Liver (tissue), 9 donors: ENCODE measurements around the gene VWA3A. TPM values are rescaled to one million over a fixed set of nuclear protein-coding genes. Genes with fewer than 3 reads are reported as not detected.

Experiments
- DNase-seq: peaks from one replicate; pipeline ENCODE4 v3.0.0-alpha.2; 2017; ENCODE audit warnings: low spot score
- H3K27ac ChIP-seq, 2 donors: one replicate each; pipeline ENCODE4 v1.7.0; 2013; ENCODE audit warnings: inconsistent platforms in 2 of 2, low read length in 2 of 2, control low read depth in 1 of 2, low read depth in 1 of 2, mild to moderate bottlenecking in 1 of 2
- H3K27me3 ChIP-seq, 4 donors: one replicate each; pipeline versions ENCODE4 v1.6.1 to v1.7.0; 2013; ENCODE audit warnings: low read length in 3 of 4, inconsistent platforms in 1 of 4, mild to moderate bottlenecking in 1 of 4, moderate library complexity in 1 of 4; ENCODE audit not compliant: control insufficient read depth in 4 of 4, insufficient read depth in 4 of 4
- H3K36me3 ChIP-seq, 4 donors: one replicate each; pipeline versions ENCODE4 v1.6.1 to v1.7.0; 2013; ENCODE audit warnings: low read length in 3 of 4, mild to moderate bottlenecking in 3 of 4, low read depth in 1 of 4, moderate library complexity in 1 of 4; ENCODE audit not compliant: control insufficient read depth in 4 of 4, insufficient read depth in 3 of 4
- H3K4me1 ChIP-seq, 4 donors: one replicate each; pipeline versions ENCODE4 v1.6.1 to v1.7.0; 2013; ENCODE audit warnings: low read length in 3 of 4, mild to moderate bottlenecking in 3 of 4, moderate library complexity in 1 of 4; ENCODE audit not compliant: control insufficient read depth in 4 of 4, insufficient read depth in 4 of 4
- H3K4me3 ChIP-seq, 3 donors: one replicate each; pipeline versions ENCODE4 v1.6.1 to v1.7.0; 2013; ENCODE audit warnings: low read length in 3 of 3, control low read depth in 1 of 3, low read depth in 1 of 3, mild to moderate bottlenecking in 1 of 3
- H3K9ac ChIP-seq, 2 donors: one replicate each; pipeline ENCODE4 v1.7.0; 2013; ENCODE audit warnings: low read length in 2 of 2, mild to moderate bottlenecking in 2 of 2, moderate library complexity in 2 of 2, control low read depth in 1 of 2, low read depth in 1 of 2
- H3K9me3 ChIP-seq, 4 donors: one replicate each; pipeline versions ENCODE4 v1.6.1 to v1.7.0; 2013; ENCODE audit warnings: low read length in 3 of 4; ENCODE audit not compliant: control insufficient read depth in 4 of 4
- ATF3 ChIP-seq: IDR thresholded peaks from 2 replicates; pipeline ENCODE4 v1.6.1; 2016; ENCODE audit warnings: antibody characterized with exemption
- EGR1 ChIP-seq, 2 donors: IDR thresholded peaks; 2 replicates each; pipeline ENCODE4 v1.6.1; 2016 to 2018; ENCODE audit warnings: antibody characterized with exemption in 2 of 2, low read depth in 2 of 2
- FOXA1 ChIP-seq: IDR thresholded peaks from 2 replicates; pipeline ENCODE4 v1.6.1; 2016; ENCODE audit warnings: antibody characterized with exemption
- FOXA2 ChIP-seq: IDR thresholded peaks from 2 replicates; pipeline ENCODE4 v1.6.1; 2016; ENCODE audit warnings: antibody characterized with exemption
- GABPA ChIP-seq, 2 donors: IDR thresholded peaks in 1 of 2; conservative IDR thresholded peaks in 1 of 2; 2 replicates each; pipeline ENCODE4 v1.6.1; 2016; ENCODE audit warnings: antibody characterized with exemption in 2 of 2, mild to moderate bottlenecking in 1 of 2, moderate library complexity in 1 of 2
- HNF4G ChIP-seq: IDR thresholded peaks from 2 replicates; pipeline ENCODE4 v1.6.1; 2016; ENCODE audit warnings: antibody characterized with exemption
- RAD21 ChIP-seq, 2 donors: IDR thresholded peaks; 2 replicates each; pipeline ENCODE4 v1.6.1; 2016; ENCODE audit warnings: antibody characterized with exemption in 2 of 2, mild to moderate bottlenecking in 2 of 2
- REST ChIP-seq: IDR thresholded peaks from 2 replicates; pipeline ENCODE4 v1.6.1; 2016; ENCODE audit warnings: antibody characterized with exemption, mild to moderate bottlenecking
- TAF1 ChIP-seq: conservative IDR thresholded peaks from 2 replicates; pipeline ENCODE4 v1.6.1; 2016; ENCODE audit warnings: antibody characterized with exemption, mild to moderate bottlenecking
- YY1 ChIP-seq: IDR thresholded peaks from 2 replicates; pipeline ENCODE4 v1.6.1; 2016; ENCODE audit warnings: antibody characterized with exemption, mild to moderate bottlenecking
- ZBTB33 ChIP-seq: IDR thresholded peaks from 2 replicates; pipeline ENCODE4 v1.6.1; 2016; ENCODE audit warnings: antibody characterized with exemption
- WGBS: extraction: QIAGEN DNeasy Blood & Tissue Kit; methylation state at CpG from one replicate; pipeline ENCODE4 v1.1.7; 2013; 5-methylcytosine and 5-hydroxymethylcytosine counted together
- polyA plus RNA-seq, 2 donors: library from polyadenylated mRNA; stranded (reverse) in 1 of 2; unstranded in 1 of 2; fragments of 200-250 nt in 1 of 2; fragments of >200 nt in 1 of 2; fragmentation: Nextera tagmentation in 1 of 2; extraction: Ambion mirVana in 1 of 2; gene quantifications; one replicate each; pipeline versions ENCODE4 v1.2.1 to v1.2.3, GENCODE V29; 2013 to 2015
- total RNA-seq, 2 donors: library from RNA; depleted of rRNA; stranded (reverse); fragments of >200 nt; gene quantifications; one replicate each; pipeline ENCODE4 v1.2.3, GENCODE V29; 2014
- TF ChIP-seq, protein P1 (sequence below): fragments of 150-350 bp; IDR thresholded peaks from 2 replicates; pipeline ENCODE4 v1.5.1; 2017; ENCODE audit warnings: improper control_type of control experiment, low read depth, low read length; ENCODE audit not compliant: missing input control
- donor health status: healthy.
- donor health status: healthy.
- donor health status: healthy.
- donor health status: healthy.
- donor health status: healthy.

VWA3A gene
- total and polyA plus RNA-seq, 4 donors, result 0.05 to 0.17 TPM; not detected in 2

GRCh38 chr16:22116095-22116700 lies 23.9 kb downstream of the VWA3A start (continued):
- no peak for TF ChIP-seq REST
- no peak for TF ChIP-seq RAD21 (IDR thresholded peaks at IDR 0.05)
- no peak for TF ChIP-seq FOXA2

DNA sequence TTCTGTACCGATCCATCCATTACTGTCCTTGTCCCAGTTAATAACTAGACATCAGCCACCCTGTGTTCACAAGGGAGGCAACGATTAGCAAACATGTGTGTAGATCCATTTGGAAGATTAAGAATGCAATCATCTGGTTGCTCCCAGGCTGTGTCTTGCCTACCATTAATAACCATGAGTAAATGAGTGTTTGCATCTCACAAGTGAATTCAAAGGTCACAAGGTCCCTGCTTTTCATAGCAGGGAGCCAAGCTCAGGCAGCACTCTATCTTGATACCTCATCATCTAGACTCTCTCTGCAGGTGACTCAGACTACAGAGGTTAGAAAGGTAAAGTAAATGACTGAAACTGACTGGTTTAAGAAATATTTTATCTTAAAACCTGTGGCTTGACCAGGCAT lies 25.3 kb downstream of the VWA3A start:
- WGBS, result 91% methylated on average over 2 of the region's 2 CpGs
- Histone ChIP-seq H3K9ac (no peak overlapping the region), H3K36me3 (no peaks in the 10 kb centered on the region), H3K4me1 (no peaks in the 10 kb centered on the region), H3K9me3 (no peaks in the 10 kb centered on the region), H3K27ac (no peak overlapping the region), H3K27me3 (no peaks in the 10 kb centered on the region), H3K4me3 (no peak overlapping the region)
- DNase-seq, result no peak
- no peak for TF ChIP-seq RAD21 (IDR thresholded peaks at IDR 0.05)
- TF ChIP-seq TAF1, result no peak
- no peak for TF ChIP-seq FOXA1
- TF ChIP-seq REST, result no peak
- TF ChIP-seq ZBTB33, result no peak
- no peak for TF ChIP-seq YY1
- TF ChIP-seq GABPA (IDR thresholded peaks at IDR 0.05 in 1 of 2, conservative IDR thresholded peaks at IDR 0.05 in 1 of 2), result no peak
- TF ChIP-seq, protein P1, sequence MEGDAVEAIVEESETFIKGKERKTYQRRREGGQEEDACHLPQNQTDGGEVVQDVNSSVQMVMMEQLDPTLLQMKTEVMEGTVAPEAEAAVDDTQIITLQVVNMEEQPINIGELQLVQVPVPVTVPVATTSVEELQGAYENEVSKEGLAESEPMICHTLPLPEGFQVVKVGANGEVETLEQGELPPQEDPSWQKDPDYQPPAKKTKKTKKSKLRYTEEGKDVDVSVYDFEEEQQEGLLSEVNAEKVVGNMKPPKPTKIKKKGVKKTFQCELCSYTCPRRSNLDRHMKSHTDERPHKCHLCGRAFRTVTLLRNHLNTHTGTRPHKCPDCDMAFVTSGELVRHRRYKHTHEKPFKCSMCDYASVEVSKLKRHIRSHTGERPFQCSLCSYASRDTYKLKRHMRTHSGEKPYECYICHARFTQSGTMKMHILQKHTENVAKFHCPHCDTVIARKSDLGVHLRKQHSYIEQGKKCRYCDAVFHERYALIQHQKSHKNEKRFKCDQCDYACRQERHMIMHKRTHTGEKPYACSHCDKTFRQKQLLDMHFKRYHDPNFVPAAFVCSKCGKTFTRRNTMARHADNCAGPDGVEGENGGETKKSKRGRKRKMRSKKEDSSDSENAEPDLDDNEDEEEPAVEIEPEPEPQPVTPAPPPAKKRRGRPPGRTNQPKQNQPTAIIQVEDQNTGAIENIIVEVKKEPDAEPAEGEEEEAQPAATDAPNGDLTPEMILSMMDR, result no peak
- no peak for TF ChIP-seq HNF4G
- TF ChIP-seq EGR1 (IDR thresholded peaks at IDR 0.05; ENCODE audit: low read depth in 2 of 2), result no peak
- TF ChIP-seq ATF3, result no peak
